Epithelial cell of umbilical artery (primary cell): ENCODE results near the gene EXOC5. TPM values are rescaled to one million over a fixed set of nuclear protein-coding genes. Genes with fewer than 3 reads are reported as not detected.

ENCODE experiments used
- total RNA-seq: library from RNA; depleted of rRNA; stranded (reverse); fragments of >200 nt; gene quantifications from 2 replicates; pipeline ENCODE4 v1.2.3, GENCODE V29; 2014

The EXOC5 gene
- total RNA-seq: 68.9 and 80.4 TPM in 2 replicates

GRCh38 chr14:57268161-57269069, at the start of gene EXOC5, which contains the start of gene AP5M1:
Gene EXOC5 (minus strand): TSS chr14:57268905. CDS start chr14:57268648, 257 bp downstream.
Gene AP5M1 (plus strand): TSS chr14:57268971. CDS start chr14:57269315, 344 bp downstream.

Other genes with a start within 250 kb of the EXOC5 start
- 14.9 and 22.5 TPM in 2 replicates for gene AP5M1, start 66 bp upstream of the EXOC5 start, total RNA-seq
- gene NAA30, start 121.7 kb upstream of the EXOC5 start, total RNA-seq: 25.3 and 29.9 TPM in 2 replicates
- gene CCDC198, start 225.0 kb upstream of the EXOC5 start, total RNA-seq: not detected in 2 replicates